GM19455 (cell line): ENCODE results near the gene MATCAP1.

ENCODE experiments used
- ATAC-seq: cut with Tn5 transposase; IDR thresholded peaks from one replicate; pipeline ENCODE4 v1.9.1; 2021; ENCODE audit not compliant: unreplicated experiment

MATCAP1 gene

GRCh38 chr16:67144943-67145342 is 38.8 kb downstream of the MATCAP1 start:
- ATAC-seq = no peak

GRCh38 chr16:67142342-67142741 is 41.4 kb downstream of the MATCAP1 start:
- no peak for ATAC-seq

- no peak for ATAC-seq
Measured at GRCh38 chr16:67141391-67141790, 42.4 kb downstream of the MATCAP1 start.

- ATAC-seq = no peak
Measured at GRCh38 chr16:67137605-67138004, 46.2 kb downstream of the MATCAP1 start.

GRCh38 chr16:67129422-67129821 is 54.3 kb downstream of the MATCAP1 start:
- no peak for ATAC-seq

GRCh38 chr16:67128887-67129286 is 54.9 kb downstream of the MATCAP1 start:
- no peak for ATAC-seq

GRCh38 chr16:67128417-67128816 is 55.3 kb downstream of the MATCAP1 start:
- ATAC-seq = no peak
